ENCODE measurements around the gene HAUS1. TPM values are rescaled to one million over a fixed set of nuclear protein-coding genes. Genes with fewer than 3 reads are reported as not detected.

Gene HAUS1
- total and polyA plus RNA-seq, 8 donors, result 19.0 to 56.8 (median 42.7) TPM

DNA sequence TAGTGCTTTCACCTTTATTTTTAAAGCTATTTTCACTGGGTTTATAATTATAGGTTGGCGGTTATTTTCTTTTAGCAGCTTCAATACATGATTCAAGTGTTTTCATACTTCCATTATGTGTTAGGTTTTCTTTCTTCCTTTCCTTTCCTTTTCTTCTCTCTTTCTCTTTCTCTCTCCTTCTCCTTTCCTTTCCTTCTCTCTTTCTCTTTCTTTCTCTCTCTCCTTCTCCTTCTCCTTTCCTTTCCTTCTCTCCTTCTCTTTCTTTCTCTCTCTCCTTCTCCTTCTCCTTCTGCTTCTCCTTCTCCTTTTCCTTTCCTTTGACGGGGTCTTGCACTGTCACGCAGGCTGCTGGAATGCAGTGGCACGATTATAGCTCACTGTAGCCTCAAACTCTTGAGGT, 36.0 kb downstream of the HAUS1 start:
- DNase-seq, result no peak
- Histone ChIP-seq H3K27me3 (no peaks in the 10 kb centered on the region), H3K36me3 (no peaks in the 10 kb centered on the region), H3K9me3 (no peaks in the 10 kb centered on the region), H3K27ac (no peak overlapping the region), H3K4me3 (no peak overlapping the region), H3K4me1 (no peaks in the 10 kb centered on the region)
- intact Hi-C loops (cut with DNase I), result loop anchor here in 1 of 2 donors (10.0 kb wide), 1 partner anchor 515 kb away; the partner anchor contains the start of gene LOXHD1
- no peak for ATAC-seq
- TF ChIP-seq, protein P1, sequence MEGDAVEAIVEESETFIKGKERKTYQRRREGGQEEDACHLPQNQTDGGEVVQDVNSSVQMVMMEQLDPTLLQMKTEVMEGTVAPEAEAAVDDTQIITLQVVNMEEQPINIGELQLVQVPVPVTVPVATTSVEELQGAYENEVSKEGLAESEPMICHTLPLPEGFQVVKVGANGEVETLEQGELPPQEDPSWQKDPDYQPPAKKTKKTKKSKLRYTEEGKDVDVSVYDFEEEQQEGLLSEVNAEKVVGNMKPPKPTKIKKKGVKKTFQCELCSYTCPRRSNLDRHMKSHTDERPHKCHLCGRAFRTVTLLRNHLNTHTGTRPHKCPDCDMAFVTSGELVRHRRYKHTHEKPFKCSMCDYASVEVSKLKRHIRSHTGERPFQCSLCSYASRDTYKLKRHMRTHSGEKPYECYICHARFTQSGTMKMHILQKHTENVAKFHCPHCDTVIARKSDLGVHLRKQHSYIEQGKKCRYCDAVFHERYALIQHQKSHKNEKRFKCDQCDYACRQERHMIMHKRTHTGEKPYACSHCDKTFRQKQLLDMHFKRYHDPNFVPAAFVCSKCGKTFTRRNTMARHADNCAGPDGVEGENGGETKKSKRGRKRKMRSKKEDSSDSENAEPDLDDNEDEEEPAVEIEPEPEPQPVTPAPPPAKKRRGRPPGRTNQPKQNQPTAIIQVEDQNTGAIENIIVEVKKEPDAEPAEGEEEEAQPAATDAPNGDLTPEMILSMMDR (IDR thresholded peaks at IDR 0.05), result no peak

DNA sequence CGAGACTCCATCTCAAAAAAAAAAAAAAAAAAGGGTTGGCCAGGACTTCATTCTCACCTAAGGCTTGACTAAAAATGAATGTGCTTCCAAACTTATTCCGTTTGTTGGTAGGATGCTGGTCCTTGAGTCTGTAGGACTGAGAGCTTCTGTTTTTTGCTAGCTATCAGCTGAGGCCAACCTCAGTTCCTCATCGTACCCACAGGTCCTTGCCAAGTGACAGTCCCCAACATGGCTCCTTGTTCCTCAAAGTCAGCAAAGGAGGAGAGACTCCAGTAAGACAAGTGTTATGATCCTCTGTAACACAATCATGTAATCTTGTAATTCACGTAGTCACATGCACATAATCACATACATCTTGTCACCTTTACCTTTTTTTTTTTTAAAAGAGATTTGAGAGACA, 37.0 kb downstream of the HAUS1 start:
- intact Hi-C loops (cut with DNase I), result loop anchor here in 1 of 2 donors (10.0 kb wide), 1 partner anchor 514 kb away; the partner anchor contains the start of gene LOXHD1
- Histone ChIP-seq H3K4me1 (no peaks in the 10 kb centered on the region), H3K27me3 (no peaks in the 10 kb centered on the region), H3K36me3 (no peaks in the 10 kb centered on the region), H3K4me3 (no peak overlapping the region), H3K27ac (no peak overlapping the region), H3K9me3 (no peaks in the 10 kb centered on the region)
- DNase-seq, result no peak
- ATAC-seq, result no peak
- TF ChIP-seq, protein P1 (IDR thresholded peaks at IDR 0.05), result no peak

DNA sequence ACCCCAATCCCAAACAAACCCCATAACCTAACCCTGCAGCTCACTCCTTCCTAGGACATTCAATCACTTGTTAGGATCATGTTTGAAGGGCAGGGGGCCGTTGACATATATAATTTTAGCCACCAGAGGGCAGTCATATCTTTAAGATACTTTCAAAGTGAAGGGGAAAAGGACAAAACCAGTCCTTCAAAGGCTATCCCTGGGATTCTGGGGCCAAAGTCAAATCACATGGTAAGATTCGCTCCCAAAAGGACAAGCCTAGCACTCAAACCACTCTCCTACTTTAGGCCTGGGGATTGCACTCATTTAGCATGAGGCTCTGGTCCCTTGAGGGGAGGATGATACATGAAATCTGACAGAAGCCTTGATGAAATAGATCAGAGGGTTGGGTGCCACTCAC, 44.6 kb downstream of the HAUS1 start:
- TF ChIP-seq, protein P1 (IDR thresholded peaks at IDR 0.05), result peak; percentile 51 to 72
- DNase-seq (peak in 2 of 4 donors; percentile 24 to 43), ATAC-seq (peak; percentile 75)
- Histone ChIP-seq H3K9me3 (no peaks in the 10 kb centered on the region), H3K27ac (no peak overlapping the region), H3K4me1 (peaks cover 0 to 14% of the 10 kb centered on the region in 2 donors), H3K4me3 (no peak overlapping the region), H3K27me3 (no peaks in the 10 kb centered on the region), H3K36me3 (no peaks in the 10 kb centered on the region)
- intact Hi-C loops (cut with DNase I), result loop anchor here in 1 of 2 donors (10.0 kb wide), 1 partner anchor 506 kb away; the partner anchor contains the start of gene LOXHD1

DNA sequence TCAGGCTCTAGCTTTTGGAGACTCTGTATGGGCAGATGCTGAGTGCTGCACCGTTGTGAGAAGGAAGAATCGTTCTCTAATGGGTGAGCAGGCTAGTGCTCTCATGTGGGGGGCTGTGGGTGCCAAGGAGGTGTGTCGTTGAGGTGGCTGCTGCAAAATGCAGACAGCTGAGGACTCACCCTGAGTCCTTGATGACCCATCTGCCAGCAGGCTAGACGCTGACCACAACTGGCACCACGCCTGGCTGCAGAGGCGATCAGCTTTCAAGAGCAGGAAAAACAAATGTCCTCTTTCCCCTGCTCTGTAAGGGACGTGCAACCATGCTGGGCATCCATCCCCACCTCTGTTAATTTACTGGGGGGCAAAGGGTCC, 48.2 kb downstream of the HAUS1 start:
- no peaks in the 10 kb centered on the region for H3K36me3 ChIP-seq
- no peaks in the 10 kb centered on the region for H3K9me3 ChIP-seq
- H3K27ac ChIP-seq, result no peak overlapping the region
- H3K27me3 ChIP-seq, result no peaks in the 10 kb centered on the region
- peaks cover 0 to 14% of the 10 kb centered on the region in 2 donors for H3K4me1 ChIP-seq
- H3K4me3 ChIP-seq, result no peak overlapping the region
- intact Hi-C loops (cut with DNase I), result no loop called here
- DNase-seq, result peak in 2 of 4 donors; percentile 54 to 75
- ATAC-seq, result peak; percentile 28
- TF ChIP-seq, protein P1 (IDR thresholded peaks at IDR 0.05), result no peak

DNA sequence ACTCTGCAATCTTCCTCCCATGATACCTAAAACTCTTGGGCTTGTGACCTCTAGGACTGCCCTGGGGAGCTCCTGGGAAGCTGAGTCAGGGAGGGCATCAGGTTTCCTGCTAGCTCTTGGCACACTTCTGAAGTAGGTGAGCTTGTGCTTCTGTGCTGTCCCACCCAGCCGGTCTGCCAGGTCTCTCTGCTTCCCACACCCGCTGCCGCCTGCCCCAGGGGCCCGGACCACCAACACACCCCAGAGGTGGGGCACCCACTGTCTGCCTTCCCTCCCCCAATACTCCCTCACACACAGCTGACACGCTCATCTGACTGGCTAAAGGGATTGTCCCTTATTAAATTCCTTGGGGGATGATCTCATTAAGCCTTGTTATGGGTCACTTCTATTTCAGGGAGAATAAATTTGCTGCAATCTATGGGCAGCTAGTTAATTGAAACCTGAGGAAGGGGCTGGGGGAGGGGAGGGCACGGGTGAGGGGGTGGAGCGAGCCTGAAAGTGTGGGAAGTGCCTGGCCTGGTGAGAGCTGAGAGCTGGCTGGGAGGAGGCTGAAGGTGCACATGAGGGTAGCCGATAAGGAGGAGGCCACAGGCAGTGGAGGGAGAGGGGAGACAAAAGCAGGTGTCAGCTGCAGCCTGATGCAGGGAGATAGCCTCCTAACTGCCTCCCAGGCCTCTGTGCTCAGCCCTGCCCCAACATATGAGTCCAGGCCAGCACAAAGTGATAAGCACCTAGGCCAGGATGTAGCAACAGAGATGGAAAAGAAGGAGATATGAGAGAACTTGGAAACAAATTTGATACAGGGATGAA, 48.8 kb downstream of the HAUS1 start:
- peak; percentile 75 for ATAC-seq
- intact Hi-C loops (cut with DNase I), result no loop called here

More for the DNA sequence above, 48.8 kb downstream of the HAUS1 start:
- no peak overlapping the region for H3K27ac ChIP-seq
- H3K4me1 ChIP-seq, result peaks cover 0 to 14% of the 10 kb centered on the region in 2 donors
- TF ChIP-seq, protein P1 (IDR thresholded peaks at IDR 0.05), result no peak
- DNase-seq, result peak in 3 of 4 donors; percentile 13 to 73 (median 49)
- no peaks in the 10 kb centered on the region for H3K27me3 ChIP-seq
- H3K4me3 ChIP-seq, result no peak overlapping the region
- no peaks in the 10 kb centered on the region for H3K36me3 ChIP-seq
- no peaks in the 10 kb centered on the region for H3K9me3 ChIP-seq
